ENCODE results near the gene CYP4F22.

Gene CYP4F22

GRCh38 chr19:15534957-15535864 lies 26.9 kb downstream of the CYP4F22 start:
- Histone ChIP-seq H3K56ac (ENCODE audit: low read length) (no peak overlapping the region), H2BK120ac (ENCODE audit: low read depth, low read length) (no peak overlapping the region), H3K23ac (ENCODE audit: low read length) (no peak overlapping the region), H2AK5ac (ENCODE audit: low read length) (no peak overlapping the region), H3K27me3 (ENCODE audit: insufficient read depth, low read length, poor library complexity) (no peaks in the 10 kb centered on the region), H4K8ac (ENCODE audit: low read depth, low read length) (no peak overlapping the region), H2BK15ac (replicated peaks; ENCODE audit: low read depth) (no peak overlapping the region), H4K5ac (ENCODE audit: low read length) (no peak overlapping the region), H3K36me3 (ENCODE audit: control insufficient read depth, insufficient read depth, low read length) (no peaks in the 10 kb centered on the region), H3K4me2 (ENCODE audit: low read length) (no peak overlapping the region), H3K79me1 (ENCODE audit: low read length) (no peaks in the 10 kb centered on the region), H3K27ac (ENCODE audit: low read depth, low read length) (no peak overlapping the region), H3K9ac (ENCODE audit: low read length) (no peak overlapping the region), H3K4me3 (ENCODE audit: low read length) (no peak overlapping the region), H3K79me2 (ENCODE audit: control insufficient read depth, insufficient read depth, low read length) (no peaks in the 10 kb centered on the region), H3K4me1 (ENCODE audit: control insufficient read depth, low read depth, low read length) (no peaks in the 10 kb centered on the region), H2BK5ac (ENCODE audit: low read length) (no peak overlapping the region), H3K18ac (ENCODE audit: low read length) (no peak overlapping the region), H3K4ac (ENCODE audit: low read depth, low read length) (no peak overlapping the region)
- DNase-seq = no peak
- no CpG with 5 or more reads among the region's 6 CpGs for WGBS (ENCODE audit: extremely low coverage, insufficient coverage, low lambda C conversion rate)

- Histone ChIP-seq H4K5ac (ENCODE audit: low read length) (no peak overlapping the region), H2AK5ac (ENCODE audit: low read length) (no peak overlapping the region)
- WGBS (ENCODE audit: extremely low coverage, insufficient coverage, low lambda C conversion rate) = no CpG with 5 or more reads among the region's 4 CpGs
Observed at GRCh38 chr19:15536350-15536749, 28.0 kb downstream of the CYP4F22 start.

DNA sequence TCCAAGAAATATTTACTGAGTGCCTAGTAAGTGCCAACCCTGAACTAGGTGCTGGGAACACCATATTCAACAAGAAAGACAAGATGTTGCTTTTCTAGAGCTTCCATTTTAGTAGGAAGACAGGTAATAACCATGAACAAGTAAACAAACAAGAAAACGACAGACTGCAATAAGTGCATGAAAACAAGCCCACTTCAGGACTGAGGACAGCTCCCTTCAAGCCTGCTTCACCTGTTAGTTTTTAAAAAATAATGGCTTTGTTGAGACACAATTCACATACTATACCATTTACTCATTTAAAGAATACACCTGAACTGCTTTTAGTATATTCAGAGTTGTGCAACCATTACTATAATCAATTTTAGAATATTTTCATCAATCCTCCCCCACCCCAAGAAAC lies 30.4 kb downstream of the CYP4F22 start:
- Histone ChIP-seq H3K23ac (ENCODE audit: low read length) (no peak overlapping the region), H4K5ac (ENCODE audit: low read length) (no peak overlapping the region), H4K8ac (ENCODE audit: low read depth, low read length) (no peak overlapping the region), H3K79me2 (ENCODE audit: control insufficient read depth, insufficient read depth, low read length) (no peaks in the 10 kb centered on the region), H2AK5ac (ENCODE audit: low read length) (no peak overlapping the region), H3K4me2 (ENCODE audit: low read length) (no peak overlapping the region), H2BK15ac (replicated peaks; ENCODE audit: low read depth) (no peak overlapping the region), H3K56ac (ENCODE audit: low read length) (no peak overlapping the region), H3K27ac (ENCODE audit: low read depth, low read length) (no peak overlapping the region), H3K9ac (ENCODE audit: low read length) (no peak overlapping the region), H3K4me3 (ENCODE audit: low read length) (no peak overlapping the region), H2BK120ac (ENCODE audit: low read depth, low read length) (no peak overlapping the region), H3K18ac (ENCODE audit: low read length) (no peak overlapping the region), H3K27me3 (ENCODE audit: insufficient read depth, low read length, poor library complexity) (no peaks in the 10 kb centered on the region), H2BK5ac (ENCODE audit: low read length) (no peak overlapping the region), H3K36me3 (ENCODE audit: control insufficient read depth, insufficient read depth, low read length) (no peaks in the 10 kb centered on the region), H3K4ac (ENCODE audit: low read depth, low read length) (no peak overlapping the region), H3K4me1 (ENCODE audit: control insufficient read depth, low read depth, low read length) (no peaks in the 10 kb centered on the region), H3K79me1 (ENCODE audit: low read length) (no peaks in the 10 kb centered on the region)
- WGBS (ENCODE audit: extremely low coverage, insufficient coverage, low lambda C conversion rate) = no CpG with 5 or more reads among the region's 1 CpG
- DNase-seq = no peak

More at GRCh38 chr19:15536350-15536749, 28.0 kb downstream of the CYP4F22 start:
- Histone ChIP-seq H3K4ac (ENCODE audit: low read depth, low read length) (no peak overlapping the region), H2BK120ac (ENCODE audit: low read depth, low read length) (no peak overlapping the region), H3K27ac (ENCODE audit: low read depth, low read length) (no peak overlapping the region), H3K4me3 (ENCODE audit: low read length) (no peak overlapping the region), H3K9ac (ENCODE audit: low read length) (no peak overlapping the region), H2BK15ac (replicated peaks; ENCODE audit: low read depth) (no peak overlapping the region), H3K79me2 (ENCODE audit: control insufficient read depth, insufficient read depth, low read length) (no peaks in the 10 kb centered on the region), H3K79me1 (ENCODE audit: low read length) (no peaks in the 10 kb centered on the region), H3K18ac (ENCODE audit: low read length) (no peak overlapping the region), H3K23ac (ENCODE audit: low read length) (no peak overlapping the region), H2BK5ac (ENCODE audit: low read length) (no peak overlapping the region), H3K36me3 (ENCODE audit: control insufficient read depth, insufficient read depth, low read length) (no peaks in the 10 kb centered on the region), H4K8ac (ENCODE audit: low read depth, low read length) (no peak overlapping the region), H3K4me2 (ENCODE audit: low read length) (no peak overlapping the region), H3K56ac (ENCODE audit: low read length) (no peak overlapping the region), H3K4me1 (ENCODE audit: control insufficient read depth, low read depth, low read length) (no peaks in the 10 kb centered on the region), H3K27me3 (ENCODE audit: insufficient read depth, low read length, poor library complexity) (no peaks in the 10 kb centered on the region)
- DNase-seq = no peak

DNA sequence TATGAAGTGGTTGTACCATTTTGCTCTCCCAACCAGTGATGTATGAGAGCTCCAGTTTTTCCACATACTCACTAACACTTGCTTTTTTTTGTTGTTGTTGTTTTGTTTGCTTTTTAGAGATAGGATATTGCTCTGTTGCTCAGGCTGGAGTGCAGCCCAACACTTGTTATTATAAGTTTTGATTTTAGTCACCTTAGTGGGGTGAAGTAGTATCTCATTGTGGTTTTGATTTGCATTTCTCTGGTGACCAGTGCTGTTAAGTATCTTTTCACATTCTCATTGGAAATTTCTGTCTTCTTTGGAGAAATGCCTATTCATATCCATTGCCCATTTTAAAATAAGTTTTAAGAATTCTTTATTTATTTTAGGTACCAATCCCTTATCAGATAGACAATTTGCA lies 31.3 kb downstream of the CYP4F22 start:
- H3K79me2 ChIP-seq (ENCODE audit: control insufficient read depth, insufficient read depth, low read length) = no peaks in the 10 kb centered on the region
- H3K4me2 ChIP-seq (ENCODE audit: low read length) = no peak overlapping the region
- H3K56ac ChIP-seq (ENCODE audit: low read length) = no peak overlapping the region
- H4K8ac ChIP-seq (ENCODE audit: low read depth, low read length) = no peak overlapping the region
- H3K18ac ChIP-seq (ENCODE audit: low read length) = no peak overlapping the region
- no peak for DNase-seq
- H3K27me3 ChIP-seq (ENCODE audit: insufficient read depth, low read length, poor library complexity) = no peaks in the 10 kb centered on the region
- no peak overlapping the region for H2BK15ac ChIP-seq (replicated peaks; ENCODE audit: low read depth)
- H3K4me1 ChIP-seq (ENCODE audit: control insufficient read depth, low read depth, low read length) = no peaks in the 10 kb centered on the region
- H3K4ac ChIP-seq (ENCODE audit: low read depth, low read length) = no peak overlapping the region
- H2BK5ac ChIP-seq (ENCODE audit: low read length) = no peak overlapping the region
- H3K27ac ChIP-seq (ENCODE audit: low read depth, low read length) = no peak overlapping the region
- H2BK120ac ChIP-seq (ENCODE audit: low read depth, low read length) = no peak overlapping the region
- no peak overlapping the region for H3K23ac ChIP-seq (ENCODE audit: low read length)
- no peak overlapping the region for H4K5ac ChIP-seq (ENCODE audit: low read length)
- H3K36me3 ChIP-seq (ENCODE audit: control insufficient read depth, insufficient read depth, low read length) = no peaks in the 10 kb centered on the region
- no peak overlapping the region for H3K9ac ChIP-seq (ENCODE audit: low read length)
- H3K4me3 ChIP-seq (ENCODE audit: low read length) = no peak overlapping the region
- no peak overlapping the region for H2AK5ac ChIP-seq (ENCODE audit: low read length)
- no peaks in the 10 kb centered on the region for H3K79me1 ChIP-seq (ENCODE audit: low read length)

DNA sequence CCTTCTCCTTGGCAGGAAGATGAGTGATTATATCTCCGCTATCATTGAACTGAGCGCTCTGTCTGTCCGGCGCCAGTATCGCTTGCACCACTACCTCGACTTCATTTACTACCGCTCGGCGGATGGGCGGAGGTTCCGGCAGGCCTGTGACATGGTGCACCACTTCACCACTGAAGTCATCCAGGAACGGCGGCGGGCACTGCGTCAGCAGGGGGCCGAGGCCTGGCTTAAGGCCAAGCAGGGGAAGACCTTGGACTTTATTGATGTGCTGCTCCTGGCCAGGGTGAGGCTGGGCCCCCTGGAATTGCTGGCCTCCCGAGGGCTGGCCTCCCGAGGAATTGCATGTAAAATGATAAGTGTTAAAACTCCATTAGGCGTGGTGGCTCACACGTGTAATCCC lies 32.1 kb downstream of the CYP4F22 start:
- DNase-seq = no peak
- Histone ChIP-seq H3K27me3 (ENCODE audit: insufficient read depth, low read length, poor library complexity) (no peaks in the 10 kb centered on the region), H3K4me1 (ENCODE audit: control insufficient read depth, low read depth, low read length) (no peaks in the 10 kb centered on the region), H2BK5ac (ENCODE audit: low read length) (no peak overlapping the region), H3K36me3 (ENCODE audit: control insufficient read depth, insufficient read depth, low read length) (no peaks in the 10 kb centered on the region), H3K4me2 (ENCODE audit: low read length) (no peak overlapping the region), H2BK120ac (ENCODE audit: low read depth, low read length) (no peak overlapping the region), H3K79me1 (ENCODE audit: low read length) (no peaks in the 10 kb centered on the region), H3K56ac (ENCODE audit: low read length) (no peak overlapping the region), H3K9ac (ENCODE audit: low read length) (no peak overlapping the region), H3K23ac (ENCODE audit: low read length) (no peak overlapping the region), H3K27ac (ENCODE audit: low read depth, low read length) (no peak overlapping the region), H3K79me2 (ENCODE audit: control insufficient read depth, insufficient read depth, low read length) (no peaks in the 10 kb centered on the region), H3K4ac (ENCODE audit: low read depth, low read length) (no peak overlapping the region), H2BK15ac (replicated peaks; ENCODE audit: low read depth) (no peak overlapping the region), H4K8ac (ENCODE audit: low read depth, low read length) (no peak overlapping the region), H3K18ac (ENCODE audit: low read length) (no peak overlapping the region), H2AK5ac (ENCODE audit: low read length) (no peak overlapping the region), H3K4me3 (ENCODE audit: low read length) (no peak overlapping the region), H4K5ac (ENCODE audit: low read length) (no peak overlapping the region)
- WGBS (ENCODE audit: extremely low coverage, insufficient coverage, low lambda C conversion rate) = no CpG with 5 or more reads among the region's 20 CpGs

- no peak overlapping the region for H3K4ac ChIP-seq (ENCODE audit: low read depth, low read length)
- no peak overlapping the region for H3K23ac ChIP-seq (ENCODE audit: low read length)
- H3K18ac ChIP-seq (ENCODE audit: low read length) = no peak overlapping the region
- H3K36me3 ChIP-seq (ENCODE audit: control insufficient read depth, insufficient read depth, low read length) = no peaks in the 10 kb centered on the region
- H3K4me1 ChIP-seq (ENCODE audit: control insufficient read depth, low read depth, low read length) = no peaks in the 10 kb centered on the region
- no peak overlapping the region for H2AK5ac ChIP-seq (ENCODE audit: low read length)
- H3K27ac ChIP-seq (ENCODE audit: low read depth, low read length) = no peak overlapping the region
- H3K79me2 ChIP-seq (ENCODE audit: control insufficient read depth, insufficient read depth, low read length) = no peaks in the 10 kb centered on the region
- no peak overlapping the region for H3K4me3 ChIP-seq (ENCODE audit: low read length)
- H3K56ac ChIP-seq (ENCODE audit: low read length) = no peak overlapping the region
- H4K5ac ChIP-seq (ENCODE audit: low read length) = no peak overlapping the region
- H4K8ac ChIP-seq (ENCODE audit: low read depth, low read length) = no peak overlapping the region
- no peak overlapping the region for H2BK15ac ChIP-seq (replicated peaks; ENCODE audit: low read depth)
- H2BK5ac ChIP-seq (ENCODE audit: low read length) = no peak overlapping the region
- no peak overlapping the region for H2BK120ac ChIP-seq (ENCODE audit: low read depth, low read length)
- H3K27me3 ChIP-seq (ENCODE audit: insufficient read depth, low read length, poor library complexity) = no peaks in the 10 kb centered on the region
- H3K9ac ChIP-seq (ENCODE audit: low read length) = no peak overlapping the region
- no peaks in the 10 kb centered on the region for H3K79me1 ChIP-seq (ENCODE audit: low read length)
- no peak overlapping the region for H3K4me2 ChIP-seq (ENCODE audit: low read length)
- DNase-seq = no peak
Observed at GRCh38 chr19:15544283-15544682, 36.0 kb downstream of the CYP4F22 start.
